ENCODE data around the gene NDC80.
"Not testable (repeated sequence)": the region's sequence is repeated elsewhere in the genome, so short reads cannot be mapped to it uniquely, and the experiment has no call there.

The NDC80 gene

GRCh38 chr18:2618009-2618408 is 46.7 kb downstream of the NDC80 start:
- DNase-seq (ENCODE audit: low read depth in 2 of 2, low spot score in 1 of 2): no peak

GRCh38 chr18:2625217-2625616 is 53.9 kb downstream of the NDC80 start:
- no peak for DNase-seq (ENCODE audit: low read depth in 2 of 2, low spot score in 1 of 2)

- no peak for DNase-seq (ENCODE audit: low read depth in 2 of 2, low spot score in 1 of 2)
Measured at GRCh38 chr18:2627821-2628276, 56.5 kb downstream of the NDC80 start.

- DNase-seq (ENCODE audit: low read depth in 2 of 2, low spot score in 1 of 2): no peak
Measured at GRCh38 chr18:2629003-2629402, 57.6 kb downstream of the NDC80 start.

GRCh38 chr18:2635586-2635985 is 64.2 kb downstream of the NDC80 start:
- DNase-seq (ENCODE audit: low read depth in 2 of 2, low spot score in 1 of 2): no peak

GRCh38 chr18:2636126-2636631 is 64.8 kb downstream of the NDC80 start:
- DNase-seq (ENCODE audit: low read depth in 2 of 2, low spot score in 1 of 2): no peak

GRCh38 chr18:2641638-2642037 is 70.3 kb downstream of the NDC80 start:
- DNase-seq (ENCODE audit: low read depth in 2 of 2, low spot score in 1 of 2): no peak

GRCh38 chr18:2642771-2643170 is 71.4 kb downstream of the NDC80 start:
- no peak for DNase-seq (ENCODE audit: low read depth in 2 of 2, low spot score in 1 of 2)

GRCh38 chr18:2644535-2644934 is 73.2 kb downstream of the NDC80 start:
- DNase-seq (ENCODE audit: low read depth in 2 of 2, low spot score in 1 of 2): no peak

GRCh38 chr18:2651981-2652380 is 80.6 kb downstream of the NDC80 start:
- no peak for DNase-seq (ENCODE audit: low read depth in 2 of 2, low spot score in 1 of 2)

- DNase-seq (ENCODE audit: low read depth in 2 of 2, low spot score in 1 of 2): no peak
Measured at GRCh38 chr18:2653467-2653866, 82.1 kb downstream of the NDC80 start.

GRCh38 chr18:2654169-2654927 is 83.0 kb downstream of the NDC80 start:
- no peak for DNase-seq (ENCODE audit: low read depth in 2 of 2, low spot score in 1 of 2)

- peak; percentile 75 to 80 for DNase-seq (ENCODE audit: low read depth in 2 of 2, low spot score in 1 of 2)
Measured at GRCh38 chr18:2654928-2655177, 83.5 kb downstream of the NDC80 start.

GRCh38 chr18:2655178-2655953 is 84.0 kb downstream of the NDC80 start, which contains the start of gene SMCHD1:
TSS of gene SMCHD1 (plus strand) at chr18:2655726. CDS start at chr18:2656076, 350 bp downstream.
- peak; percentile 78 to 89 for DNase-seq (ENCODE audit: low read depth in 2 of 2, low spot score in 1 of 2)

GRCh38 chr18:2655954-2656236 is 84.5 kb downstream of the NDC80 start:
- no peak for DNase-seq (ENCODE audit: low read depth in 2 of 2, low spot score in 1 of 2)

- DNase-seq (ENCODE audit: low read depth in 2 of 2, low spot score in 1 of 2): no peak
Measured at GRCh38 chr18:2656237-2656980, 85.1 kb downstream of the NDC80 start.

- no peak for DNase-seq (ENCODE audit: low read depth in 2 of 2, low spot score in 1 of 2)
Measured at GRCh38 chr18:2656981-2657512, 85.7 kb downstream of the NDC80 start.

- no peak for DNase-seq (ENCODE audit: low read depth in 2 of 2, low spot score in 1 of 2)
Measured at GRCh38 chr18:2657788-2658458, 86.6 kb downstream of the NDC80 start.

- not testable (repeated sequence) for DNase-seq (ENCODE audit: low read depth in 2 of 2, low spot score in 1 of 2)
Measured at GRCh38 chr18:2660849-2661248, 89.5 kb downstream of the NDC80 start.

GRCh38 chr18:2662288-2662687 is 90.9 kb downstream of the NDC80 start:
- DNase-seq (ENCODE audit: low read depth in 2 of 2, low spot score in 1 of 2): not testable (repeated sequence)

- DNase-seq (ENCODE audit: low read depth in 2 of 2, low spot score in 1 of 2): no peak
Measured at GRCh38 chr18:2662990-2663389, 91.6 kb downstream of the NDC80 start.
